AG10803 (cell line): Measurements from ENCODE around the gene PHF21B.

Experiments
- DNase-seq: peaks from one replicate; pipeline ENCODE4 v3.0.0; 2010; ENCODE audit warnings: low read depth
- H3K4me3 ChIP-seq: 2 replicates; pipeline ENCODE4 v1.5.1; 2011; ENCODE audit warnings: mild to moderate bottlenecking, low read length, control low read depth
- CTCF ChIP-seq: conservative IDR thresholded peaks from 2 replicates; pipeline ENCODE4 v1.5.1; 2011; ENCODE audit warnings: mild to moderate bottlenecking, low read length, control low read depth, inconsistent platforms

Gene PHF21B

GRCh38 chr22:44972363-44973083, 37.3 kb downstream of the PHF21B start:
- no peak for DNase-seq
- TF ChIP-seq CTCF = no peak
- H3K4me3 ChIP-seq = no peak overlapping the region

GRCh38 chr22:44971651-44972362, 38.0 kb downstream of the PHF21B start:
- H3K4me3 ChIP-seq = no peak overlapping the region
- no peak for DNase-seq
- no peak for TF ChIP-seq CTCF

DNA sequence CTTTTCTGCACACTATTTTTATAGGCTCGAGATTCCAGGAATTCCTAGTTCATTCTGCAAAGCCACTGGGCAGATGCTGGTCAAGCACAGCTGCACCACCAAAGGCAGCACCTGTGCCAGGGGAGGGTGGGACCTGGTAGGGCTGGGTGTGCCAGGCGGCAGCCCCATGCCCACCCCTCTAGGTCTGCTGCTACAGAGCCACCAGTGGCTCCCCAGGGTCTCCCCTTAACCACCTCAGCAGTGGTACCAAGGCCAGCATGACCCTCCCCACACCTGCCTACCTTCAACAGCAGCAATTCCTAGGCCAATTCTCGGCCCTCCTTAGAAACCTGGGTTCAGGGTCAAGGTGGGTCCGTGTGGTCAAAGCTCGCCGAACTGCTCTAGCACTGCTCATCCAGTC, 39.5 kb downstream of the PHF21B start:
- TF ChIP-seq CTCF = no peak
- DNase-seq = no peak

DNA sequence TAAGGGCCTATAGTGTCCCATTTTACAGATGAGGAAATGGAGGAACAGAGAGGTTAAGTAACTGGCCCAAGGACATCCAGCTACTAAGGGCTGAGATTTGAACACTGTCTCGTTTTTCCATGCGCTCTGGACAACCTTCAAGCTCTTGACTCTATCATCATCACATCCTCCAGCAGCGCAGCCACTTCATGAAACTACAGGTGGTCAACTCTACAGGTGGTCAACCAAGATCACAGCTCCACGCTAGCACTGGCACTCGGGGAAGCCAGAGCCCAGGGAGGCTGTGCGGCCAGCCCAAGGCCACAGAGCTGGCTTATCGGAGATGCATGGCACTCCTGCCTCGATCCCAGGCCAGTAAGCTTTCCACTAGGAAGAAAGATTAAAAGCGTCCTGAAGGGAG, 40.0 kb downstream of the PHF21B start:
- DNase-seq = no peak
- no peak for TF ChIP-seq CTCF
- no peak overlapping the region for H3K4me3 ChIP-seq

More for the DNA sequence above, 39.5 kb downstream of the PHF21B start:
- H3K4me3 ChIP-seq = no peak overlapping the region

DNA sequence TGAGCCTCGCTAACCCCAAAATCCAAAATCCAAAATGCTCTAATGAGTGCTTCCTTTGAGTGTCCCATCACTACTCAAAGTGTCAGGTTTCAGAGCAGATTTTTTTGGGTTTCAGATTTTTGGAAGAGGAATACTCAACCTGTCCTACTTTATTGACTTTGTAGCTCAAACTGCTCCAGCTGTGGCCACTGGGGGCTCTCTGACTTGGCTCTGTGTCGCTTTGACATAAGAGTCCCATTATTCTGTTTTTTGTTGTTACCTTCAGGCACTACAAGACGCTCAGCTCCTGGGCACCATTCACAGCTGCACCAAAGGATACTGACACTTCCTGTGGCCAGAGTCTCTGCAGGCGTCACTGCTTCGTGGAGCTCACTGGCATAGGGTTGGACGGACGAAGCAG, 41.1 kb downstream of the PHF21B start:
- DNase-seq = no peak
- no peak for TF ChIP-seq CTCF
- no peak overlapping the region for H3K4me3 ChIP-seq

GRCh38 chr22:44965171-44965570, 44.6 kb downstream of the PHF21B start:
- DNase-seq = no peak
- no peak for TF ChIP-seq CTCF

DNA sequence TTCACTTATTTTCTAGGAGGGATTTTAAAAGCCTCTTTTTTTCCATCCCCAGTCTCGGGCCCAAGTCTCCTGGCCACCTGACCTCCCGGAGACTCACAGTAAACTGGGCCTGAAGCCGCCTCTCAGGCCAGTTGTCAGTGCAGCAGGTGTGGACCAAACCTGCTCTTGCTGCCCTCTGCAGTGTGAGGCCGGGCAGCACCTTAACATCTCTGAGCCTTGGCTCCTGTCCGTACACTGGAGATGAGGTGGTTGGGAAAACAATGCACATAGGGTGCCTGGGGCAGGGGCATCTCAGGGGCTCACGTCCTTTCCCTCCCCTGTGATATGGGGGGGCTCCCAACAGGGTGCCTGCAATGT, 45.1 kb downstream of the PHF21B start:
- DNase-seq = no peak
- no peak overlapping the region for H3K4me3 ChIP-seq
- no peak for TF ChIP-seq CTCF

More at GRCh38 chr22:44965171-44965570, 44.6 kb downstream of the PHF21B start:
- H3K4me3 ChIP-seq = no peak overlapping the region
